Spleen (tissue), 7 donors: Measurements from ENCODE around the gene NBEA.

Experiments used
- CTCF ChIP-seq, 11 experiments: fragments of 200-600 bp in 7 of 11; fragments of 450-650 bp in 4 of 11; sonication (generic) in 4 of 11; IDR thresholded peaks in 8 of 11; conservative IDR thresholded peaks in 3 of 11; 1 replicate in 7 of 11; 2 replicates in 4 of 11; pipeline versions ENCODE4 v1.4.0 to v1.8.0; 2016 to 2021; ENCODE audit warnings: antibody characterized with exemption in 11 of 11, inconsistent platforms in 4 of 11, mild to moderate bottlenecking in 1 of 11
- POLR2A ChIP-seq, 3 donors: fragments of 450-650 bp; IDR thresholded peaks; one replicate each; pipeline ENCODE4 v1.5.1; 2017; ENCODE audit warnings: antibody characterized with exemption in 3 of 3, mild to moderate bottlenecking in 1 of 3
- POLR2AphosphoS5 ChIP-seq, 3 donors: sonication (generic); formaldehyde crosslinking; IDR thresholded peaks; one replicate each; pipeline ENCODE4 v1.5.1; 2017; ENCODE audit warnings: antibody characterized with exemption in 3 of 3
- donor health status: DM: no; HTN: no; CAD: no; lungs with moderate emphysema.
- donor health status: DM: no; HTN: no; CAD: no.
- donor health status: DM: no; HTN: no; CAD: no.

DNA sequence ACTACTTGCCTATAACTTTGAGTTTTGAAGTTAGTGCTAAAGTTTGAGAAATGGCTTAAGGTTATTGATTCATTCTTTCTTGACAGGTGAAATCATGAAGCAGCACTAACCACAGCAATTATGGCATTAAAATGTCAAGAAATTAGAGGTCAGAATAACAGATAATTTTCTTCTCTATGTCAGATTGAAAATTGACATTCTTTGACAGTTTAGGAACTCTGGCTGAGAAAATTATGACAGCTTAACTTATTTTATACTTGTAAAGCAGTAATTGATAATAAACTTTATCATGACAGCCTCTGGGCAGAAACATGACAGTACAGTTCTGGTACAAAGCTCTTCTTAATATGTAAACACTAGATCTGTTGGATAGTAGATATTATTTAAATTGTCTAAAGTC, 689.6 kb downstream of the NBEA start:
- no peak for TF ChIP-seq POLR2A (IDR thresholded peaks at IDR 0.05)
- no peak for TF ChIP-seq CTCF (IDR thresholded peaks at IDR 0.05 in 8 of 11, conservative IDR thresholded peaks at IDR 0.05 in 3 of 11)
- no peak for TF ChIP-seq POLR2AphosphoS5 (IDR thresholded peaks at IDR 0.05)
